SHP77 treated with DMSO at 0.1 percent for 48 hours (cell line): ENCODE results near the gene CCL21.

Source experiments
- DNase-seq: peaks from one replicate; lab custom pipeline; 2025; lab: John Stamatoyannopoulos, UW

CCL21 gene

DNA sequence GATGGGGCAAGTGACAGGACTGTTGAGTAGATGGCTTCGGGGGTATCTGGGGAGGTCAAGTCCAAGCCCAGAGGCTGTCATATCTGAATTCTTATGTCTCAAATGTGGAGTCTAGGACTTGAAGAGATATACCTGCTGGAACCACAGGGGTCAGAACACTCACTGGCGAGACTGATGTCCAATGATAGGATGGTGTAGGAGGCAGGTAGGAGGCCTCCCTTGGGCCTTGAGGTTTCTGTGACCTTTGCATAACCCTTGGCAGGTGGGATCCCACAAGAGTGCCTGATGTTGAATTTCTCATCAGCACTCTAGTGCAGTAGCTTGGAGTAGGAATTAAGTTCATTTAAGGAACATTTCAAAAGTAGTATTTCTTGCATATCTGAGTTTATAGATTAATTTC, 2.8 kb downstream of the CCL21 start:
- DNase-seq, result no peak

DNA sequence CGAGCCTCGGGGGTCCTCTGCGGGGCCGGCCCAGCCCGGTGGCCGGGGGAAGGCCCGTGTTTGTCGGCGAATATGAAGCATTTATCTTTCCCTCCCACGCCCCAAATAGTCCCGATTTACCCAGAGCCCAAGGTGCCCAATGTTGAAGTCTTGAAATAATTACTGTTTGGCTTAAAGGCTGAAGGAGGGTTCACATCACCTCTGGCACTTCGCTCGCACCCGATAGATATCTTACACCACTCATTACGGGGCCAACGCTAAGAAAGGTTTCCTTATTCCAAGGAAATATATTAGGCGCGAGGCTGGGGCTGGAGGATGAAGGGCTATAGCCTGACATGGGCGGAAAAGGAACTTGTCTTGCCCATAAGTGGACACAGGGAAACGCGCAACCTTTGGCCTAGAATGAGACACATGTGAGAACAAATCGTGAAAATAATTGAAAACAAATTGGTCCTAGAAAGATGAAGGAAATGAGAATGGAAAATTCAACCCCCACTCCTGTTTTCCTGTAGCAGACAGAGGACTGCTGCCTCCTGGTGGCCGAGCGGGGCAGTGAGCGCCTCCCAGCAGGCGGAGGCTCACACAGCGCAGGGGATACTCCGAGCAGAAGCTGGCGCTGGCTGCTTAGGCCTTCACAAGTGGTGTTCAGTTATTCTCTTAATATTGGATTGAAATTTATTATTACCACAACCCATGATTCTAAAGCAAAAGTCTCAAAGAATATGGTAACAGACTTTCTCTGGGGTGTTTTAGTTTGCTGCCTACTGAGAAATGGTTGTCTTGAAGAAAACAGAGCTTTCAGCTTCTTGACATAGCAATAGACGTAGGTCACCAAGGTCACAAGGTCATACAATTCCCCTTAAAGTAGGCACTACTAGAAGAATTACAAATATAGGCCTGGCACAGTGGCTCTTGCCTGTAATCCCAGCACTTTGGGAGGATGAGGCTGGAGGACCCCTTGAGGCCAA, 7.9 kb downstream of the CCL21 start:
- DNase-seq, result peak; percentile 6

DNA sequence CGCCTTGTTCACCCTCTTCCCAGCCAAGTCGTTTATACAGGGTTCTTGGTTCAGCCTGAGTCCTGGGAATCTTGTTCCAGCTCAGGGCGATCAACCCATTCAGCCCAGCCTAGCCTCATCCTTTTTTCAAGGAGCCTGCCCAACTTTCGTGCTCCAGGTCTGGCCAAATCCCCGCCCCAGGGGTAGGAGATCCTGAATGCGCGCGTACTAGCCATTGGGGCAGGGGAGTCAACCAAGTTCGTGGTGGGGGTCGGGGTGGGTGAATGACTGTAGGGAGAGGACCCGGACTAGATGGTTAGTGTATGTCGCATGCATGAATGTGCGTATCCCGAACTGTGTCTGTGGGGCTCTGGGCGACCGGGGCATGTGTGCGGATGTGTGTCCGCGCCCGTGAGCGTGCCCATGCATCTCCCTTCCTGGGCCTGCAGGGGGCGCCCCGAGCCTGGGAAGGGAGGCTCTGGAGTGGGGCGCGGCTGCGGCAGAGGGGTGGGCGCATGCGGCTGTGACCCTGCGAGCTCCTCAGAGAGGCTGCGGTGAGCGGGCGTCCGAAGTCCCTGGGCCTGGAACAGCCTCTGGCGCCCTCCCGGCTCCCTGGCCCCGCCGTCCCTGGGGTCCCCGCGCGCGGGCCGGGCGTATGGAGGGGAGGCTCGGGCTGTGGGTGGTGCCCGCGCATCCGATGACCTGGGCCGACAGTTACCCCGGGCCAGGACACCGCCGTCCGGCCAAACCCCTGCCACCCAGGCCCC, 8.7 kb downstream of the CCL21 start:
- peak; percentile 0 for DNase-seq

DNA sequence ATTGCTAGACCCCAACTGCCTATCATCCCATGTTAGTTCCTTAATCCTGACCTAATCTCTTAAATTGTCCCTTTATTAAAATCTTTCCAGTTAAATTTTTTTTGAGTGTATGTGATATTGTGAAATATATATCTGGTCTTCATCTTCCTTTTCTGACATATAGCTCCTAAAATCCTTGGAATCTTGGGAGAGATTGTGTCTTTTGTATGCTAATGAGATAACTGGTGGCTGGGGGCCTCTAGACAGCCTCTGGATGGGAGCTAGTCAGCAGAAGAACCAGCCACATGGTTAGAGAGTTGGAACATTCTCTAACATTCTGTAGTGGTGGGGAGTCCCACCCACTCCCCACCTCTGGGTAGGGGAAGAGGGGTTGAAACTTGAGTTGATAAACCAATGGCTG, 15.1 kb downstream of the CCL21 start:
- DNase-seq, result no peak

DNA sequence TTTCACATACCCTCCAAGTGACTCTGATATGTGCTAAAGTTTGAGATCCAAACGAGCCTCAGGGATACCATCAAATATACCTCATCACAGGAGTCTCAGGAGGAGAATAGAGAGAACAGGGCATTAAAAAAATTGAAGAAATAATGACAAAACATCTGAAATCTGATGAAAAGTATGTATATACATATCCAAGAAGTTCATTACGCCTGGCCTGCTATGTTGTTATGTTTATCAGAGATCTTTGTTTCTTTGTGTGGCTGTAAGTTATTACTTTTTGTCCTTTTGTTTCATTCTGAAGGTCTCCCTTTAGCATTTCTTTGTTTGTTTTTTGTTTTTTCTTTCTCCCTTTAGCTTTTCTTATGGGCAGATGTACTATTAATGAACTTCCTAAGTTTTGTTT, 16.4 kb downstream of the CCL21 start:
- no peak for DNase-seq

DNA sequence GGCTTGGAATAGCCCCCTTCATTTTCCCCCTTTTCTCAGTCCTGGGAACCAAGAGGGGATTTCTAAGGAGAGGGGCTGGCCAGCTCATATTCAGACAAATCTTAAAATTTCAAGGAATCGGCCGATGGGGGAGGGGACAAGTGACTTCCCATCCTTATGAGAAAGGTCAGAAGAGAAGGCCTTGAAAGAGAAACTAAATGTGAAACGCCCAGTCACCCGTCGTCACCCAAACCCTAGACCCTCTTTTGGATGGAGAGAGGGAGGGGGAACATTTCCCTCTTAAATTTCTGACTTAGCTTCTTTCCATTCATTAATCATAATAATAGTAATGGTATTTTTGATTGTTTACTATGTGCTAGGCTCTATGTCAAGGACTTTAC, 18.0 kb downstream of the CCL21 start:
- no peak for DNase-seq

DNA sequence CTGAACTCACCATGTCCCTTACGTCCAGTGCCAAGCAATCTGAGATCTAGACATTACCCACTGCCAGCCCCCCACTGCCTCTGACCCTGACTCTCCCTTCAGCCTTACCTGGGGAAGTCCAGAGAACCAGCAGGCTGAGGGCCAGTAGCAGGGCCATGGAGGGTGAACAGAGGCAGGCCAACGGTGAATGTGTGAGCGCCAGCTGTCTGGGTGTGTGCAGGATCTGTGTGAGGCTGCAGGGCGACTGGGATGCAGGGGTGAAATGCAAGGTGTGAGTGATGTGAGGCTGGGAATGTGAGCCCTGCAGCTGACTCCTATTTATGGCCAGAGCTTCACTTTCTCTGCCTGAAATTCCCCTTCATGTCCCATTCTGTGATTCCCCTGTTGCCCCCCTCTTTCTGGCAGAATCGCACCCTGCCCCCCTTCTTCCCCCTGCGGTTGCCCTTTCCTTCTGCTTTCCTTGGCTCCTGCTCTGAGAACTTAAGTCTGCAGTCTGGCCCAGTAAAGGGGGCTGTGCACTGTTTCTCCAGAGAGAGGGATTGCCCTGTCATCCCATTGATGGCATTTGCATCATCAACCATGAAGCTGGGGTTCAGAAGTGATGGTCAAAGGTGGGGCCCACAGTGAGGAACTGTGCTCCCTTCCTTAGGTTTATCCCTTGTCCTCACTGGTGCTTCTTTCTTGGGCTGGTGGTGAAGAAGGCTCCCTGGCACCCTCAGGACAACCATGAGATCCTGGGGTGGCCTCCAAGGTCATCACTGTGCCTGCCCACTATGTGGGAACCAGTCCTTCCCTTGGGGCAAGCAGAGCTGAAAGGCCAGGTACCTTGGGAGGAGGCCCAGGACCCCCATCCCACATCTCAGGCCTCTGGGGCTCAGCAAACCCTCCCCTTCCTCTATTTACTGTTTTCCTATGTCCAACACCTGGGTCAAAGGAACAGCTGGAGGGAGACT, 18.7 kb downstream of the CCL21 start, which contains the start of gene CCL19:
TSS of gene CCL19 (minus strand) at position 294 of the 953 bp plus-strand sequence. CDS start at position 157, 137 bp downstream.
- no peak for DNase-seq

DNA sequence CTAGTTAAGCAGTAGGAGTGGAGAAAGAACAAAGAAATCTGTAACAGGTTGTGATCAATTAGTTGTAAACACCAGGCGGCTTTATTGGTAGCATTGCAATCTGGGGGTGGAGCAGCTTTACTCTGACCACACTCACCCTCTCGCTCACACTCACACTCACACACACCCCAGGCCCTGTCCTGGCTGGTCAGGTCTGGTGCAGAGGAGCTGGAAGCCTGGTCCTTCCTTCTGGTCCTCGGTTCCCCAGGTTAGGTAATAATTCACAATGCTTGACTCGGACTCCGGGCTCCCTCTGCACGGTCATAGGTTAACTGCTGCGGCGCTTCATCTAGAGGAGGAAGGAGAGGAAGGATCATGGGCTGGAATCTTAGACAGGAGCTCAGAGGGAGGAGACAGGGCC, 20.4 kb downstream of the CCL21 start:
- no peak for DNase-seq

DNA sequence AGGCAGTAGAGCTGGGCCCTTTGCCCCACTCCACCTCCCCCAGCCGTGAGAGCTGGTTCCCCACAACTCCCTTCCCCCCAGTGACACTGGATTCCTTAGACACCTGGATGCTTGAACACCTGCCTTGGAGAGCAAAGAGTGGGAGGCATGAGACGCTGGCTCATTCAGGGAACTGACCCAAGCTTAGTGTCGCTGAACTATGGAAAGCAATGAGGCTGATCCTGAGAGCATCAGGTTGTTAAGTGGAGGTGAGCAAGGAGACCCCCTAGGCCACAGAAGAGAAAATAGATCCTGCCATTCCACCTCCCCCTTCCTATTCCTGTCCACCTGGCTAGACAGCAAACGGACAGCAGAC, 20.8 kb downstream of the CCL21 start:
- peak; percentile 0 for DNase-seq

DNA sequence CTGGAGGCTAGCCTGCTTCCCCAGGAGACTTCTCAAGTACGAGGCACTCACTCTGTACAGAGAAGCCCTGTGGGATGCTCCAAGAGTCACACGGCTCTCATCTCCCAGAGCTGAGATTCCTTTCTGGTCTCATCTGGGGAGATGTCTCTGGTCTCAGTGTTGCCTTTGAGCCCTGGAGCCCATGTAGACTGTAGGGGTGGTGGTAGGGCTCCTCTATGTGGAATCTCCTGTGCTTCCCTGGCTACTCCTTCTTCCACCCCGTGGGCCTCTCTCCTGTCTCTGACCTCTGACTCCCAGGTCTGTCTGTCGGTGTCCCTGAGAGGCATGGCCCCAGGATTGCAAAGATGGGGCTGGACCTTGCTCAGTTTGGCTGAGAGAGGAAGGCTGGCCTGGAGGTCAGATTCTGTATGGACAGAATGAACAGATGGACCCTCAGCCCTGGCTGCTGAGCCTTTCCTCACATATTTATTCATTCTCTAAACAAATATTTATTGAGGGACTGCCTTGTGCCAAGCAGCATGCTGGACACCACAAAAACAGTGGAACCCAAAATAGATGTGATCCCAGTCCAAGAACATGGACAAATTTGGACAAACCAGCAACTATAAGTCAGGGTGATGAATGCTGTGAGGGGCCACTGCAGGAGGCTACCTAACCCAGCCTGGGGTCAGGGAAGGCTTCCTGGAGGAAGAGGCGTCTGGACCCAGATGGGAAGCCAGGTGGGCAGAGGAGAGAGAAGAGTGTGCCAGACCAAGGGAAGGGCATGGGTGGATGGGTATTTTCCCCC, 21.4 kb downstream of the CCL21 start:
- peak; percentile 0 for DNase-seq

DNA sequence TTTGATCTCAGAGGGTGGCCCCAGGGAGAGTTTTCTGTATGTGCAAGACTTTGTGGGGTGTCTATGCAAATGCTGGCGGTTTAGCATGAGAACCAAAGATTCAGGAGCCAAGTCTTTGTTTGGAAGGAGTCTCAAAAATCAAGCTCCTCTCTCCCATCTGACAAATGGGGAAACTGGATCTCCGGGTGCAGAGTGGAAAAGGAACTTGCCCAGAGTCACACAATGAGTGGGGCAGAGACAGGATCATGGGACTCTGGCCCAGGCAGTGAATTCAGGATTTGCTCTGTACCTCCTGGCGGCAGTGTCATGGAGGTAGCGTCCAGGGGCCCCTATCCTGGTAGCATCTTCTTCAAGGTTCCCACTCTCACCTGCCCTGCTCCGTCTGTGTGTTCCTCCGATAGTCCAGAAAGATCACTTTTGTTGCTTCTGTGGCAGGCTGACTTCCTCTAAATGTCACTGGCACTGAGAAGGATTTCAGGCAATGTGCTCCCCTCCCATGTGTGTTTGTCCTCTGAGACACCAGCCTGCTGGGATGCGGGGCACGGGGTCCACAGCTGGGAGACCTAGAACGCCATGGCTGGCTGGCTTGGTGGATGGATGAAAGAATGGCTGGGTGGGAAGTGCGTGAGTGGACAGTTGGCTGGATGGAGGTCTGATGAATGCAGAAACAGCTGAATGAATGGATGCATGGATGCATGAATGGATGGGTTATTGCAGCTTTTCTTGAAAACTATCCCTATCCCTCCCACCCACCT, 22.5 kb downstream of the CCL21 start:
- no peak for DNase-seq

DNA sequence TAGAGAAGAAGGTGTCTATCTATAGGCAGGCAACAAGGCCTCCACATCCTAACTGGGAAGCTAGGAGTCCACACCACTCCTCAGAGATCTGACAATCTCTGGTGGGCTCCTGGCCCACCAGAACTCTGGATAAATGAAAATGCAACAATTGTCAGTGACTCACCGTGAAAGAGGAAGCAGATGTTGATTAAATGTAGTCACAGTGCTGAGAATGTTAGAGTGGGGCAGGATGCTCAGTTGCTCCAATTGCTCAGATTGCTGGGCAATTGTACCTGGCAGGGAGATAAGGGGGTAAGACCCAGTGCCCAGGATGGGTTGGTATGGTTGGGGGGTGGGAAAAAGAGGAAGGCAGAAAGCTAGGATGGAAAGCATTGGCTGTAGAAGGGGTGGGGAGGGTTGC, 23.2 kb downstream of the CCL21 start:
- no peak for DNase-seq

DNA sequence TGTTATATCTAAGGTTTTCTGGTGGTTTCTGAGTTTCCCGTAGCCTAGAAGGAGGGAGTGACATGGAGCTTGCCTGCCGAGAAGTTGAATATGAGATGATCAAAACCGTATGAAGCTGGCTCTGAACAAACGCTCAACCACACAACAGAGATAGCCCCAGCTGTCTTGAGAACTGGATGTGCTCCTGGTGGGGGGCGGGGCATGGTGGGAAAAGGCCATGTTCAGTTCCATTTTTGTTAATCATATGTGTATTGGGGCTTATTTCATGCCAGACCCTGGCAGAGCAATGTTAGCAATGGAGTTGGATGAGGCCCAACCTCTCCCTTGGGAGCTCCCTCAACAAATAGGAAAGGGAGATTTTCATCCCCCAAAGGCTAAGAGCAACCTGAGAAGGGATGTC, 23.7 kb downstream of the CCL21 start:
- DNase-seq, result no peak

DNA sequence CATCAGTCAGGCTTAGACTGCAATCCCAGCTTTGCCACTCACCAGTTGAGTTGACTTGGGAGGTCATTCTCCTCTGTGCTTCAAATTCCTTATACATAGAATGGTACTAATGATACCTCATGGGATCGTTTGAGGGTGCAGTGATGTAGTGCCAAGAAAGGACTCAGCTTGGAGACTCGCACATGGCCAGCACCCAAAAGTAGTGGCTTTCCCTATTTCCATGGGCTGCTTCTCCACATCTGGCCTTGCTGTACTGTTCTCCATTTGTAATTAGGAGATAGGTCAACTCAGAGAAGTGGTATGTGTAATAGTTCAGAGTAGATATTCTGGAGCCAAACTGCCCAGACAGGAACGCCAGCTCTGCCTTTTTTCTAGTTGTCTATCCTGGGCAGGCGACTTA, 24.3 kb downstream of the CCL21 start:
- no peak for DNase-seq

DNA sequence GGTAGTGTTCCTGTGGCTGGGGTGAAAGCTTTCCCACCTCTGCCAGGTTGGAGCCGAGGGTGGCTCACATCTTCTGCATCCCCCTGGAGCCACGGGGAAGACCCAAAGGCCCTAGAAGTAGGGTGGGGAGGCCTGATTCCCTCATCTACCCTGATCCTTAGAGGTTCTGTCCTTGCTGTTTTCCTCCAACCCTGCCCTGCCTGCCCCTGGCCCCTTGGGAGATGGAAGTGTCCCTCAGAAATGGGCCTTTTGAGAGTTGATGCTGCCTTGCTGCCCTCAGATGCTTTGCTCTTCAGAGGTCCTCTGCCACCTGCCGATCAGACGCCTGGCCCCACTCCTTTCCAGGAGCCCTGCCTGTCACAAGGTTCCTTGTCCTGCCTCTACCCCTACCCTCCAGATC, 25.1 kb downstream of the CCL21 start:
- no peak for DNase-seq

DNA sequence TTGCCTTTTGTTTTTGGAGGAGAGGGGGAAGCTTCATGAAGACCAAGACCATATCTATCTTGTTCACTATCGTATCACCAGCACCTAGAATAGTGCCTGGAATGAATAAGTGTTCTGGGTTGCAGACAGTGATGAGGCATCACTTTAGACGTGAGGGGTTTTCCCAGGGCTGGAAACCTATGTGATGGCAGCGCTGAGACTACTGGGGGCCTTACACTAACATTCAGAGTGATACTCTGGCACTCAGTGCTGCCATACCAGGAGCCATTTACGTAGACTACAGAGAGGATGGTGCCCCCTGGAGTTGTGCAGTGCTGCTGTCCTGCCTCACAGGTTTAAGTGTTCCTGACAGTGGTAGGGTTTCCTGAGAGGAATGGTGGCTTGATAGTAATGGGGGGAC, 25.8 kb downstream of the CCL21 start:
- no peak for DNase-seq

DNA sequence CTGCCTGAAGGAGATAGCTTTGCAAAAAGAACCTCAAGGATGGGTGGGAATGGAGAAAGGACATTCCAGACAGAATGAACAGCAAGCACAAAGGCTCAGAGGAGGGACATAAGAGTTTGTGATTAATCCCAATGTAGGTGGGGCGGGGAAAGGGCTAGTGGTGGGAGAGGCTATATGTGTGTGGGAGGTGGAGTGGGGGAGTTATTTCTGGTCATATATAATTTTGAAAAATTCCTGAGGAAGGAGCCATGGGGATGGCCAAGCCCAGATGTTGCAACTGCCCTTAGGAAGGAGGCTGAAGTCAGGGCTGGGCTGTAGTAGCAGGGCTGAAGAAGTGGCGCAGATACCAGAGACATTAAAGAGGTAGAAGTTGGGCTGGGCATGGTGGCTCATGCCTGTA, 34.1 kb downstream of the CCL21 start:
- no peak for DNase-seq

DNA sequence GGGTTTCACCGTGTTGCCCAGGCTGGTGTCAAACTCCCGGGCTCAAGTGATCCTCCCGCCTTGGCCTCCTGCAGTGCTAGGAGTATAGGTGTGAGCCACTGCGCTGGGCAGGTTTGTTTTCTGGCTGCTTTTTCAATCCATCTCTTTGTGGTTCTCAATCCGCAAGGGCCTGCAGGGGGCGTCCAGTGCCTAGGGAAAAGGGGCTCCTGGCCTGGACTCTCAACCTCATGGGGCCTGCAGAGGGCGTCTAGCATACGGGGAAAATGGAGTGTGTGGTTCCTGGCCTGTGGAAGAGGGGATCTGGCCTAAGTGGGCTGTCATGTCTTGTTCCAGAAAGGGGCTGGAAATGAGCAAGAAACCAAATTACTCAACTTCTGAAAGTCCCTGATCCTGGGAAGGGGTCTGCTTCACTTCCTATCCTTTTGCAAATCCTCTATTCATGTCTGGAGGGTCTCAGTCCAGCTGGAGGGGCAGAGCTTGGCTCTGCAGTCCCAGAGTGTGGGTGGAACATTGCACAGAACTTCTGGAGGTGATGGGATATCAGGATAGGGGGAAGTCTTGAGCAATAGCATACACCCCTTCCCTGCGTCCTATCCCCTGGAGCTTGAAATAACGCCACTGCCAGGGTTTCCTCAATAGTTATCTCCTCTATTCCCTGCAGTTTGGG, 34.8 kb downstream of the CCL21 start:
- peak; percentile 34 for DNase-seq

DNA sequence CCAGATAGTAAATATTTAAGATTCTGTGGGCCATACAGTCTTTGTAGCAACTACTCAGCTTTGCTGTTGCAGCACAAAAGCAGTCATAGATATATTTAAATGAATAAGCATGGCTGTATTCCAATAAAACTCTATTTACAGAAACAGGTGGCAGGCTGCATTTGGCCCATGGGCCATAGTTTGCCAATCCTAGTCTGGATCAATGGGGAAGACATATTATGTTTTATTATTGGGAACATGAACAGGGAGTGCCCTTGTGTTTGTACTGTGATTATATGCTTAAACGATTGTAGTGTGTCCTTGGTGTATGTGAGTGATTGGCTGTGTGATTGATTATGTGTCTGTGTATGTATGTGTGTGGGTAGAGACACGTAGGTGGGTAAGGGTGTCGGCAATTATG, 35.5 kb downstream of the CCL21 start:
- DNase-seq, result no peak

DNA sequence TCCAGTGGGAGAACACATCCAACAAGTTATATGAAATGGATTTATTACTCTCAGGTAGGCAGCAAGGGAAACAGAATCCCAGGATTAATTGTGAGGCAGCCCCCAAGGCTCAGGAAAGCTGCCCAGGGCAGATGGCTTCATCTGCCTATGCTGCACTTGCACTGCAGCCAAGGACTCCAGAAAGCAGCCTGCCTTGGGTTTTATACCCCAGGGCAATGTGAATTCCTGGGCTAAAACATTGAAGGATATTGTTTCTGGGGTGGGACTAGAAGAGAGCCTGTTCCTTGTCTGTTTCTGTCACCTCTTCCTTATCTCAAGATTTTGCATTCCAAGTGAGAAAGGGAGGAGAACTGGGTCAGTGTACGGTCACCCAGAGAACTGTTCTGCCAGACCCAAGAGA, 38.6 kb downstream of the CCL21 start:
- no peak for DNase-seq
